HCEC 1CT (cell line): ENCODE measurements around the gene ERCC6.
A peak's percentile ranks its signal among the peaks of the same experiment; 100 is the strongest.

Experiments
- DNase-seq: peaks from one replicate; pipeline ENCODE4 v3.0.0-alpha.2; 2017

The ERCC6 gene

DNA sequence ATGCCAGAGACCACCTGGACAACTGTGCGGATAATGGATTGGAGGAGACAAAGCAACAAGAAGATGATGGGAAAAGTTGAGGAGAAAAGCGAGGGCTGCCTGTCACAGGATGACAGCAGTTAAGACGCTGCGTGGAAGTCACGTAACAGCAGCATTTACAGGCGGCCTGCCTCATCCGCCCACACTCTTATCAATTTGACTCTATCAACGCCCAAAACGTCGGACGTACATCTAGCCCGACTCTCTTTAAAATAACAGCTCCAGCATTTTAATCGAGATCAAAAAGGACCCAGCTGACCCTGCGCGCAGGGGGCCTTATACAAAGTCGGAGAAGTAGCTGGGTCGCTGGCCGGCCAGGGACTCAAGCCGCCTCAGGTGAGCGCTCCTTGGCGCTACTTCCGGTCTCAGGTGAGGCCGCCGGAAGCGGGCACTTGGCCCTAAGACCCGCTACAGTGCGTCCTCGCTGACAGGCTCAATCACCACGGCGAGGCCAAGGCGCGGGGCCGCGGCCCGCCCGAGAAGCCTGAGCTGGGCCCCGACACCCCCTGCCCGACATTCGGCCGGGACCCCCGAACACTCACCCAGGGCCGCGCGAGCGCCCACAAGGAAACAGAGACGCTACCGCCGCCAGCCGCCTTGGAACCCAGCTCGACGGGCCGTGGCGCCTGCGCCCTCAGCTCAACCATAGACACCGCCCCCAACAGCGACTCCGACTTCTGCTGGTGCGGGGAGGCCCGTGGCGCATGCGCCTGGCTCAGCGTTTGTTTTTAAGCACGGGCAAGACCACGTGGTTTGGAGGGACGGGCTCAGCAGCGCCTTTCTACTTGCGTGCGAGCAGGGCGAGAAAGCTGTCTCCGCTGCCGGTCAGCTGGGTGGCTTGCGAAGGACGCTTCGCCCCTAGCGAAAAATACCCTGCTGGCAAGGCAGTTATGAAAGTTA lies at the start of gene ERCC6:
ERCC6 (minus strand) TSS at position 741 of the 939 bp plus-strand sequence.
- peak; percentile 98 for DNase-seq

DNA sequence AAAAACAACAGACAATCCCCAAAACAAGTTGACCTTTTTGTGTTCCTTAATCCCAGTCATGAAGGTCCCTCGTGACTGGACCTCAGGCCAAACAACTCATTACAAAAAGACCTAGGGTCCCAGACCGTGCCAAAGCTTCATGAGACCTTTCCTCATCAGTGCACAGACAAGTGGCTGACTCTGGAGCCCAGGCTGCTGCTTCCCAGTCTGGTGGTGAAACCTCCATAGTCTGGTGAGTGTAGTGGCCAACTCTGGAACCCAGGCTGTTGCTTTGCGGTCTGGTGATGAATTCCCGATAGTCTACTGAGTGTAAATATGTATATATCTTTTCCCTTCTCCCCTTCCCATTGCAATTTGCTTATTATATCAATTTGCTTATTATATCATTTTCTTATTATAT lies 49.1 kb upstream of the ERCC6 start:
- no peak for DNase-seq

DNA sequence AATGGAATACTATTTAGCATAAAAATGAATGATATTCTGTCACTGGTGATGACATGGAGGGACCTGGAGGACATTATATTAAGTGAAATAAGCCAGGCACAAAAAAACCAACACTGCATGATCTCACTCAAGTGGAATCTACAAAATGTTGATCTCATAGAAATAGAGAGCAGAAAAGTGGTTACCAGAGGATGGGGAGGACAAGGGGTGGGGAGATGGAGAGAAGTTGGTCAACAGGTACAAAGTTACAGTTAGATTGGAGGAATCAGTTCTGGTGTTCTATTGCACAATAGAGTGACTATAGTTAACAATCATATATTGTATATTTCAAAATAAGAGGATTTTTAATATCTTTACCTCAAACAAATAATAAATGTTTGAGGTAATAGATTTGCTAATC lies 46.5 kb upstream of the ERCC6 start:
- peak; percentile 33 for DNase-seq

DNA sequence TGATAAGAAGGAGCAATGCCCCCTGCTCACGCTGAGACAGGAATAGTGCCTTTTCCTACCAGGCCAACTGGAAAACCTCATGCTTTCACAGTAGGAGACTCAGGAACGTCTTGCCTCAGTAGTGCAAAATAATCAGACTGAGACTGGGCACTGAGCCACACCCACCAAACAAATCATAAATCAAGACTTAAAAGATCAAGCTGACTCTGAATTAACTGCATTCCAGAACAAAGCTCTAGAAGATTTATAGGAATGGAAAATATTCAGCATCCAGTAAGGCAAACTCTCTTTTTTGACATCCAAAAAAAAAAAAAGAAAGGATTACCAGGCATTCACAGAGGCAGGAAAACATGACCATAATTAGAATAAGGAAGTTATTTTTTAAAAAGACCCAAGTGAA lies 40.7 kb upstream of the ERCC6 start:
- peak; percentile 59 for DNase-seq

DNA sequence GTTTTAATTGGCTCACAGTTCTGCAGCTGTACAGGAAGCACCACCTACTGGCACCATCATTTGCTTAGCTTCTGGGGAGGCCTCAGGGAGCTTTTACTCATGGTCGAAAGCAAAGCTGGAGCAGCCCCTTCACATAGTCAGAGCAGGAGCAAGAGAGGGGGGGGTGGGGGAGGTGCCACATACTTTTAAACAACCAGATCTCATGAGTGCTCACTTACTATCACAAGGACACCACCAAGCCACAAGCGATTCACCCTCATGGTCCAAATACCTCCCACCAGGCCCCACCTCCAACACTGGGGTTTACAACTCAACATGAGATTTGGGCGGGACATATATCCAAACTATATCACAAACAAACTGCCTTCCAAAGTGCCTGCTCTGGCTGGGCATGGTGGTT lies 39.5 kb upstream of the ERCC6 start:
- no peak for DNase-seq

DNA sequence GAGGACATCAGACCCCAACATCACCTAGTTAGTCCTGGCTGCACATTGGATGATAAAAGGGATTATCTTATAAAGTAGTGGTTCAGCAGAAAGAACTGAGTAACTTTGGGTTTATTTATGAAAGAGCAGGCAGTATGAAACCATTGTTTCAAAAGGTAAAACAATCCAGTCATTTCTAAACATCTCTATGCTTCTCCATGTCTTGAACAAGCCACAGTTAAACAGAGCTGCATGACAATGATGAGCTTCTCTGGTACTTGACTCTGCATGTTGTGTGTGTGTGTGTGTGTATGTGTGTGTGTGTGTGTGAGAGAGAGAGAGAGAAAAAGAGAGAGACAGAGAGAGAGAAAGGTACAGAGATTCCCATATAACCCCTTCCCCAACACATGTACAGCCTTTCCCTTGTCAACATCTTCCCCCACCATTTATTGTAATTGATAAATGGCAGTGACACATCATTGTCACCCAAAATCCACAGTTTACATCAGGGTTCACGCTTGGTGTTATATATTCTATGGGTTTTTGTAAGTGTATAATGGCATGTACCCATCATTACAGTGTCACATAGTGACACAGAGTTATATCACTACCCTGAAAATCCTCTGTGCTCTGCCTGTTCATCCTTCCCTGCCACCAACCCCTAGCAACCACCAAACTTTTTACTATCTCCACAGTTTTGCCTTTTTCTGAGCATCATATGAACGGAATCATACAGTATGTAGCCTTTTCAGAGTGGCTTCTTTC lies 38.4 kb upstream of the ERCC6 start:
- DNase-seq, result no peak

DNA sequence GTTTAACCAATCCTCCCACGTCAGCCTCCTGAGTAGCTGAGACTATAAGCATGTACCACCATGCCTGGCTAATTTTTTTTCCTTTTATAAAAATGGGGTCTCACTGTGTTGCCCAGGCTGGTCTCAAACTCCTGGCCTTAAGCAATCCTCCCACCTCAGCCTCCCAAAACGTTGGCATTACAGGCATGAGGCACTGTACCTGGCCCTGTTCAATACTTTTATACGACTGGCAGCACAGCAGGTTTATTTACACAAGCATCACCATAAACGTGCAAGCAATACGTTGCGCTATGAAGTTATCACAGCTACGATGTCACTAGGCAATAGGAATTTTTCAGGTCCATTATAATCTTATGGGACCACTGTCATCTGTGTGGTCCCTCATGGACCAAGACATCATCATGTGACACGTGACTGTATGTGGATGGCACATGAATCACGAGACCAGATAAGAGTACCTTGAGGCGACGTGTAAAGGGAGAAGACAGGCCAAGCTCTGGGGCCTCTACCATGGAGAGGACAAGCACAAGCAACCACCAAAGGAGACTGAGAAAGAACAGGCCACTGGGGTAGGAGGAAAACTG lies 36.7 kb upstream of the ERCC6 start:
- no peak for DNase-seq

DNA sequence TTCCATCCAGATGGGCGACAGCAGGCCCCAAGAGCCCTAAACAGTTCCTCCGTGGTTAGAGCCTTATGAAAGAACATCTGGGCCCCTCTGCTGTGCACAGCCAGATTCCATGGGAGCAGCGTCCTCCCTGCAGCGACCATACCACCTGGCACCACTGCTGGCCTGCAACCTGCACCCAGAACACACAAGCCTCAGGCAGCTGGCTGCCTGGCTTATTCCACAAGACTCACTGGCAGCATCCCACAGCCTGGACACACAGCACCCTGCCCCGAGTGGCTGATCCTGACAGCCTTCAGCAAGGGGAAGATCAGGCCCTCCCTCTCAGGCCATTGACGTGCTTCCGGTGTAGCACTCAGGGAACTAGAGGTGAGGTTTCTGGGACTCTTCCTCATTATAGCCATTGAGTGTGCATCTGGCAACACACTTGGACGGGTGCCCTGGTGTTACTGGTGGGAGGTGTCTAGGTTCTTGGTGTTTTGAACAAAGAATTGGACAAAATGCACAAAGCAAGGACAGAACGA lies 33.7 kb upstream of the ERCC6 start:
- DNase-seq, result no peak

DNA sequence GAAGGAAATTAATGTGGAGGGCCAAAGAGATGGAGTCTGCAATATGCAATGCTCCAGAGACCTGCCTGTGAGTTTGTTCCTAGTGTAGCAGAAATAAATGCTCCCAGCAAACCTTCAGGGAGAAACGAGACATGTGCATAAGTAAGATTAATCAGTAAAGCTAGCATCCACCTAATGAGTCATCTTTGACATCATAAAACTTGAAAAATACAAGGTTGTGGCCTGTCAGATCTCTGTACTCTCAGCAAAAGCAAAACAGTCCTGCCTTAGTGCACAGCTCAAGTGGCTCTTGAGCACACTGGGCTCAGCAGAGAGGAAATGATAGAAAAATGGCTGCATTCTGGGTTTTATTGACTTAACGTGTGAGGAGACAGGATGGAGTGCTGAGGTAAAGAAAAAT lies 32.5 kb upstream of the ERCC6 start:
- DNase-seq, result peak; percentile 58

DNA sequence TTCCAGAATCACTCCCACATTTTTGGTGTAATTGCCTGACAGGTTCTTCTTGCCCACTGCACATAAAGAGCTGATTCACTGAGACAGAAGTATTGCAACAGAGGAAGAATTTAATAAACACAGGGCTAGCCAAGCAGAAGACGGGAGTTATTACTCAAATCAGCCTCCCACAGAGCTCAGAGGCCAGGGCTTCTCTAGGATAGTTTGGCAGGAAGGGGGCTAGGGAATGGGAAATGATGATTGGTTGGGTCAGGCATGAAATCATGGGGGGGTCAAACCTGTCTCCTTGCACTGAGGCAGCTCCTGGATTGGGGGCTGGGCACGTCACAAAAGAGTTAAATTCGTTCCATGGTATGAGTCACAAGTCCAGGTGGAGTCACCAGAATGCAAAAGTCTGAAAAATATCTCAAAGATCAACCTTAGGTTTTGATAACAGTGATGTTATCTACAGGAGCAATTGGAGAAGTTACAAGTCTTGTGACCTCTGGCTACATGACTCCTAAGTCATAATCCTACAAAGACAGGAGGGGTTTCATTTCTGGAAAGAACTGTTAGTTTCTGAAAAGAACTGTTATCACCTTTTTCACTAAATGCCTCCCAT lies 30.2 kb upstream of the ERCC6 start:
- peak; percentile 74 for DNase-seq

DNA sequence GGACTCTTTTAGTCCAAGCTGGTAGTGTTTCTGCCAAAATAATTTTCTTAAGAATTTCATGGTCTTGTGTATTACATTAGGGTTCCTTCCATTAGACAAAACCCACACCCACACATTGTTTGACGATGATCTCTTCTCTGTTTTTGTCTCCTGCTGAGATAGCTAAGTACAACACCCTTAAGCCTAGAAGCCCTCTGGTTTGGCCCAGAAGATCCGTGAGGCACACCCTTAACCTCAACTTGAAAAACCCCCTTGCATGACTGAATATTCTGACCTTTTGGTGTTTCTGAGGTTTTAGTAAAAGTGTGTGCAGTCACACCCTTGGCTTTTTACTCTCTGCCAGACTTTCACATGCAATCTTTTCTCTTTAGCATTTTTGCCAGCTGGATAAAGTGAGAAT lies 29.3 kb upstream of the ERCC6 start:
- DNase-seq, result peak; percentile 53

DNA sequence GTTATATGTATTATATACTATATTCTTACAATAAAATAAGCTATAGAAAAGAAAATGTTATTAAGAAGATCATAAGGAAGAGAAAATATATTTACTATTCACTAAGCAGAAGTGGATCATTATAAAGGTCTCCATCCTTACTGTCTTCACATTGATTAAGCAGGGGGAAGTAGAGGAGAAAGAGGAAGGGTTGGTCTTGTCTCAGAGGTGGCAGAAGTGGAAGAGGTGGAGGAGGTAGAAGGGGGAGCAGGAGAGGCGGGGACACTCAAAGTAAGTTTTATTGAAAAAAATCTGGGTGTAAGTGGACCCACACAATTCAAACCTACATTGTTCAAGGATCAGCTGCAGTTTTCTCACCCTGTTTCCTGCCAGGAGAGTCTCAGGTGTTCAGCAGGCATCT lies 28.9 kb upstream of the ERCC6 start:
- no peak for DNase-seq

DNA sequence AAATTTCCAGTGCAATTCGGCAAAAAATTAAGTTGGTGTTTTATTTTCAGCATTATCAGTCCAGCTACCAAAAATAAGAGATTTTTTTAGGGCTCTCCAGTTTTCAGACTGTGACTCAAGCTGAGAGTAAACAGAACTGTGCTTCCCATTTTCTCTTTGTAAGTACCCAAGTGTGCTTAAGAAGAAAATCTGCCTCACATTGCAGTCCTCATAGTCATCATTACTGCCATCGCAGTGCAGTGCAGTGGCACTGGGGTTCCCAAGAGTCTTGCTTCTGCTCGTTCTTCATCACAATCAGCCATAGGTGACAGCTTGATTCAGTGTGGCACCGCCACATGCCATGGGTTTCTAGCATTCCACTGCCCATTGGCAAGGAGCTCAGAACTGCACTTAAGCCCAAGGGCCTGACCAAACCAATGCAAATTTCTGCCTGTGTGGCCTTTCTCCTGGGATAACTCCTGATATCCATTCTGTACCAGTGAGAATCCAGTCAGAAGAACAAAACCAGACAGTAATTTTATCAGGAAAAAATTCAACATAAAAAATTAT lies 25.6 kb upstream of the ERCC6 start:
- DNase-seq, result no peak

DNA sequence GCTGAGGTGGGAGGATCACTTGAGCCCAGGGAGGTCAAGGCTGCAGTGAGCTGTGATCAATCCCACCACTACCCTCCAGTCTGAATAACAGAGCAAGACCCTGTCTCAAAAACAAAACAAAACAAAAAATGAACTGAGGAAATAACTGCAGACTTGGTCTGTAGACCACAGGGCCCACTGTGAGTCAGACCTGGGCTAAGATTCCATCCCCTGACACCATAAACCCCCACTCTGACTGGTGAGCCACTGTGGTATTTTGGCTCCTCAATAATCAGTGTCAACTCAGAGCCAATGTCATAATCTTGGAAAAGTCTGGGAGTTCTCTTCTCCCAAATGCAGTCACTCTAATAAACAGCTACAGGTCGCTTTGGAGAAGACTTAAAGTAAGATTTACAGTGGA lies 24.0 kb upstream of the ERCC6 start:
- DNase-seq, result peak; percentile 34

DNA sequence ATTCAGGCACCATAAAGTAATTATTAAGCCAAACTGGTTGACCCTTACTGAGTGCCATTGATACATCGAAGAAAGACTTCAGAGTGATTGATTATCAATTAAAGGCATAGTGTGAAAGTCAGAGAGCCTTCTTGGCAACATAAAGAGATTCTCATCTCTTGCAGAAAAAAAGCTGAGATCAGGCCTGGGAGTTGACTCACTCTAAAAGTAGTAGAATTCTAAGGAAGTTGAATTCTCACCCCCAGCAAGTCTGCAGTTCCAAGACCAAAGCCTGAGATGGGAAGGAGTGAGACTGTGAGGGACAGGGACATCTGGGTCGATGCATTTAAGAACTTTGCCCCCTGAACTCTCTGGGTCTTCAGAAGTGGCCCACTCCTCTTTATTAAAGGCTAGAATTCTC lies 21.6 kb upstream of the ERCC6 start:
- DNase-seq, result no peak

DNA sequence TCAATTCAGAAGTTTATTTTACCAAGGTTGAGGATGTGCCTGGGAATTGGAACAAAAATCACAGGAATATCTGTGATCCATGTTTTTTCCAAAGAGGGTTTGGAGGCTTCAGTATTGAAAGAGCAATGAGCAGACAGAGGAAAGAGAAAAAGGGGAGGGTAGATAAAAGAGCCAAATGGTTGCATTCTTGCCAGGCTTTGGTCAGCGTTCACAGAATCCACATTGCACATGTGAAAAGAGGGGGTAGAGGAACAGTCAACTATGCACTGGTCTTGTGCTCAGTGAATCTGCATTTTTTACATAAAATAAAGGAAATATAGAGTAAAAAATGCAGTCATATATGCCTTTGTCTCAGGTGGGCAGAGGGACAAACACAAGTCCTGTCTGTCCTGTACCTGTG lies 20.6 kb upstream of the ERCC6 start:
- no peak for DNase-seq

DNA sequence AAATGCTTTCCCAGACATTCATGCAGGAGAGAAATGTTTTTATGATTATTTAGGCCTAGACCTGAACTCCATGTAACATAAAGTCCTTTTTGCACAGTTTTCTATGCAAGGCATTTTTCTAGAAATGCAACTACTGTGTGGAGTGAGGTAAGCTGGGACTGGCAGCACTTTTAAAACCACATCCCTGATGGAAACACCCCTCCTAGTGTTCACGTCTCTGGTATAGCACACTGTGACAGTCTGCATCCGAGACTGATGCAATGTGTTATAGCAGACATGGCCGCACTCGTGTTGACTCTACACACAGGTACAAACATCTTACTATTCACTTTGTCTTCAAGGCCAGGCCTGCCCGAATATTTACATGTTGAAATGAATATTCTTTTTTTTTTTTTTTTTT lies 19.3 kb upstream of the ERCC6 start:
- DNase-seq, result no peak

DNA sequence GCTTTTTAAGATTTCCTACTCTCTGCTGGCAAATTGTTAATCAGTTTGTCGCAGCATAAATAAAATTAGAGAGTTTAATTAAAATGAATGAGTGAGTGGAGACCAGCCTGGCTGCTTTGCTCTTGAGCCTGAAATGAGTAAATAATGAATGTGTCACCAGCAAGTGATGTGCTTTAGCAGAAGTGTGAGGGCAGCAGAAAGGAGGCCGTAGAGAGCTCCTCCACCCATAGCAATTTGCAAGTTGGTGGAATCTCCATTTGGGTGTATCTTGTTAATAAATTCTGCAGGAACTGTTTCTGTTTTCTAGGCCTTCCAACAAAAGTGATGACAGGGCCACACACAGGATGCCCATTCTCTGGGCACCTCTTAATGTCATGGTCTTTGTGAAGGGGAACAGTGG lies 18.8 kb upstream of the ERCC6 start:
- DNase-seq, result no peak

DNA sequence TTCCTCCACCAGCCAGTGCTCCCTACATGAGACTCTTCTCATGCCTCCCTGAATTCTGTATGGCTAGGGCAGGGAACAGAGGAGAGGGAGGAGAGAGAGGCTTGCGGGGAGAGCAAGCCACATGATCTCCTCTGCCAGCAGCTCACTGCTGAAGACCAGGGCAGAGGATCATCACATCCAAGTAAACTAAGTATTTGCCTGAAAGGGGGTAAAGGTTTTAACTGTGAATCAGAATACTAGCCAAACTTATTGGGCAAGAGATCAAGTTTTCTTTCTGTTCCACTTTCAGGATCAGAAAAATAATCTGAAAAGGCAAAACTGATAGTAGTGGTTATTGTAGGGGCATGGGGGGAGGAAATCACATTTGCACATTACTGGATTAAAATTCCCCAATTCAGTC lies 17.8 kb upstream of the ERCC6 start:
- no peak for DNase-seq

DNA sequence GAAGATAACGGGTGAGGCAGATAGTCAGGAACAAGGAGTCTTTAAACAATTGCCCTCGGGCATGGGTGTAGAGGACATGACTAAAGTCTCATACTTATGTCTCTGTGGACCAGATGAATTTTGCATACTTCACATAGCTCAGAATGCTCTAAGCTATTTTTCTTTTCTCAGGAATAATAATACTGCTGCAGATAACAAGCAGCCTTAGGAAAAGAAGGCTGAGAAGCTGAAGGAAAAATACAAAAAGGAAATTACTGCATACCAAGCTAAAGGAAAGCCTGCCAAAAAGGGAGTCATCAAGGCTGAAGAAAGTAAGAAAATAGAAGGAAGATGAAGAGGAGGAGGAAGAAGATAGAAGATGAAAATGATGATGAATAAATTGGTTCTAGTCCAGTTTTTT lies 13.4 kb upstream of the ERCC6 start:
- peak; percentile 53 for DNase-seq

DNA sequence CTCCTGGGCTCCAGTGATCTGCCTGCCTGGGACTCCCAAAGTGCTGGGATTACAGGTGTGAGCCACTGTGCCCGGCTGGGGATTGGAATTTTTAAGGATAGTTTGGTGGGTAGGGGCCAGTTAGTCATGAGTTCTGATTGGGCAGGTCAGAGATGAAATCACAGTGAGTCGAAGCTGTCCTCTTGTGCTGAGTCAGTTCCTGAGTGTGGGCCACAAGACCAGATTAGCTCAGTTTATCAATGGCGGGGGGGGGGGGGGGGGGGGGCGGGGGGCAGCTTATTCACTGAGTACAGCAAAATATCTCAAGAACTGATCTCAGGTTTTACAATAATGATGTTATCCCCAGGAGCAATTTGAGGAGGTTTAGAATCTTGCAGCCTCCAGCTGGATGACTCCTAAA lies 11.6 kb upstream of the ERCC6 start:
- DNase-seq, result peak; percentile 86

DNA sequence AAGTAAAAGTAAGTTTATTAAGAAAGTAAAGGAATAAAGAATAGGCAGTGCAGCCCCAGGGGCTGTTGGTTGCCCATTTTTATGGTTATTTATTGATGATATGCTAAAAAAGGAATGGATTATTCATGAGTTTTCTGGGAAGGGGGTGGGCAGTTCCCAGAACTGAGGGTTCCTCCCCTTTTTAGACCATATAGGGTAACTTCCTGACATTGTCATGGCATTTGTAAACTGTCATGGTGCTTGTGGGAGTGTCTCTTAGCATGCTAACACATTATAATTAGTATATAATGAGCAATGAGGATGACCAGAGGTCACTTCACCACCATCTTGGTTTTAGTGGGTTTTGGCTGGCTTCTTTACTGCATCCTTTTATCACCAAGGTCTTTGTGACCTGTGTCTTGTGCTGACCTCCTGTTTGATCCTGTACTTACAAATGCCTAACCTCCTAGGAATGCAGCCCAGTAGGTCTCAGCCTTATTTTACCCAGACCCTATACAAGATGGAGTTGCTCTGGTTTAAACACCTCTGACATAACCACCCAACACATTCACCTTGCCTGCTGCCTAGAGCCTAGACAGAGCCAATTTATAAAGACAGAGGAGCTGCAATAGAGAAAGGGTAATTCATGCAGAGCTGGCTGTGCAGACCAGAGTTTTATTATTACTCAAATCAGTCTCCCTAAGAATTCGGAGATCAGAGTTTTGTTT lies 10.9 kb upstream of the ERCC6 start:
- DNase-seq, result no peak
